HepG2 (cell line): ENCODE measurements around the gene SH2D5. TPM values are rescaled to one million over a fixed set of nuclear protein-coding genes. Genes with fewer than 3 reads are reported as not detected.
A peak's percentile ranks its signal among the peaks of the same experiment; 100 is the strongest.

Experiments
- ARNTL ChIP-seq: sonication (generic); formaldehyde crosslinking; IDR thresholded peaks from 2 replicates; pipeline ENCODE4 v1.4.0; 2020; ENCODE audit warnings: mild to moderate bottlenecking, missing genetic modification reagents
- GZF1 ChIP-seq: sonication (generic); formaldehyde crosslinking; IDR thresholded peaks from 2 replicates; pipeline ENCODE4 v1.5.1; 2020; ENCODE audit warnings: mild to moderate bottlenecking, missing genetic modification reagents
- ISX ChIP-seq: sonication (generic); formaldehyde crosslinking; conservative IDR thresholded peaks from 2 replicates; pipeline ENCODE4 v1.5.0; 2020; ENCODE audit warnings: missing genetic modification reagents
- JUND ChIP-seq: sonication (generic); formaldehyde crosslinking; IDR thresholded peaks from 2 replicates; pipeline ENCODE4 v1.8.0; 2022; ENCODE audit warnings: mild to moderate bottlenecking, missing genetic modification reagents
- MIER2 ChIP-seq: IDR thresholded peaks from 2 replicates; pipeline ENCODE4 v1.6.1; 2016; ENCODE audit warnings: missing biosample characterization, missing genetic modification reagents
- MYC ChIP-seq: sonication (generic); formaldehyde crosslinking; IDR thresholded peaks from 2 replicates; pipeline ENCODE4 v1.9.0; 2021; ENCODE audit warnings: missing genetic modification reagents, borderline replicate concordance
- SALL1 ChIP-seq: sonication (generic); formaldehyde crosslinking; IDR thresholded peaks from 2 replicates; pipeline ENCODE4 v1.8.0; 2022; ENCODE audit warnings: mild to moderate bottlenecking, missing genetic modification reagents
- SAP130 ChIP-seq: IDR thresholded peaks from 2 replicates; pipeline ENCODE4 v1.6.1; 2016; ENCODE audit warnings: low read depth
- TCF7L2 ChIP-seq: IDR thresholded peaks from 2 replicates; pipeline ENCODE4 v1.6.1; 2011; ENCODE audit warnings: mild to moderate bottlenecking, low read depth, low read length, moderate library complexity
- ZFX ChIP-seq: sonication (generic); formaldehyde crosslinking; IDR thresholded peaks from 2 replicates; pipeline ENCODE4 v1.4.0; 2020; ENCODE audit warnings: mild to moderate bottlenecking, low read depth, missing genetic modification reagents, moderate library complexity
- ZNF225 ChIP-seq: sonication (generic); formaldehyde crosslinking; IDR thresholded peaks from 2 replicates; pipeline ENCODE4 v1.4.0; 2020; ENCODE audit warnings: mild to moderate bottlenecking, missing genetic modification reagents
- ZNF234 ChIP-seq: sonication (generic); formaldehyde crosslinking; conservative IDR thresholded peaks from 2 replicates; pipeline ENCODE4 v1.5.1; 2020; ENCODE audit warnings: mild to moderate bottlenecking, missing genetic modification reagents
- ZNF703 ChIP-seq: sonication (generic); formaldehyde crosslinking; IDR thresholded peaks from 2 replicates; pipeline ENCODE4 v1.5.1; 2020; ENCODE audit warnings: missing genetic modification reagents, mild to moderate bottlenecking, moderate library complexity, borderline replicate concordance
- ZNF776 ChIP-seq: sonication (generic); formaldehyde crosslinking; IDR thresholded peaks from 2 replicates; pipeline ENCODE4 v1.4.0; 2020; ENCODE audit warnings: mild to moderate bottlenecking, missing genetic modification reagents
- ZNF777 ChIP-seq: sonication (generic); formaldehyde crosslinking; IDR thresholded peaks from 2 replicates; pipeline ENCODE4 v1.4.0; 2020; ENCODE audit warnings: missing genetic modification reagents
- polyA plus RNA-seq, 8 experiments: library from polyadenylated mRNA; depleted of rRNA in 3 of 8; stranded (reverse) in 7 of 8; unstranded in 1 of 8; fragments of >200 nt; fragmentation: Illumina TruSeq in 4 of 8; extraction: Trizol in 4 of 8; gene quantifications; 2 replicates each; pipeline versions ENCODE4 v1.2.1 to v1.2.3, GENCODE V29; 2011 to 2016; ENCODE audit warnings: low read depth in 4 of 8, missing spikeins in 1 of 8, mixed read lengths in 1 of 8; ENCODE audit not compliant: insufficient read depth in 1 of 8
- total RNA-seq, 5 experiments: library from RNA; depleted of rRNA; stranded (reverse); fragments of >200 nt; fragmentation: Illumina TruSeq; extraction: Trizol; gene quantifications; 2 replicates each; pipeline ENCODE4 v1.2.3, GENCODE V29; 2016; ENCODE audit warnings: low read depth in 1 of 5
- TF ChIP-seq, protein P1 (sequence below): sonication (generic); formaldehyde crosslinking; IDR thresholded peaks from 2 replicates; pipeline ENCODE4 v1.5.0; 2020; ENCODE audit warnings: mild to moderate bottlenecking, missing genetic modification reagents, borderline replicate concordance
- TF ChIP-seq, protein P2 (sequence below): IDR thresholded peaks from 2 replicates; pipeline ENCODE4 v1.6.1; 2016; ENCODE audit warnings: missing compliant biosample characterization, missing genetic modification reagents, borderline replicate concordance
- TF ChIP-seq, protein P3 (sequence below): sonication (generic); formaldehyde crosslinking; IDR thresholded peaks from 2 replicates; pipeline ENCODE4 v1.9.0; 2022; ENCODE audit warnings: missing genetic modification reagents, mild to moderate bottlenecking, borderline replicate concordance
- TF ChIP-seq, protein P4 (sequence below): sonication (generic); formaldehyde crosslinking; IDR thresholded peaks from 2 replicates; pipeline ENCODE4 v1.4.0; 2020; ENCODE audit warnings: missing genetic modification reagents

The SH2D5 gene
- total and polyA plus RNA-seq, 2 of the 13 experiments (the other 11 are each of a cell fraction or from before 2014, with no cell fraction given), result 1.2 to 3.4 TPM

DNA sequence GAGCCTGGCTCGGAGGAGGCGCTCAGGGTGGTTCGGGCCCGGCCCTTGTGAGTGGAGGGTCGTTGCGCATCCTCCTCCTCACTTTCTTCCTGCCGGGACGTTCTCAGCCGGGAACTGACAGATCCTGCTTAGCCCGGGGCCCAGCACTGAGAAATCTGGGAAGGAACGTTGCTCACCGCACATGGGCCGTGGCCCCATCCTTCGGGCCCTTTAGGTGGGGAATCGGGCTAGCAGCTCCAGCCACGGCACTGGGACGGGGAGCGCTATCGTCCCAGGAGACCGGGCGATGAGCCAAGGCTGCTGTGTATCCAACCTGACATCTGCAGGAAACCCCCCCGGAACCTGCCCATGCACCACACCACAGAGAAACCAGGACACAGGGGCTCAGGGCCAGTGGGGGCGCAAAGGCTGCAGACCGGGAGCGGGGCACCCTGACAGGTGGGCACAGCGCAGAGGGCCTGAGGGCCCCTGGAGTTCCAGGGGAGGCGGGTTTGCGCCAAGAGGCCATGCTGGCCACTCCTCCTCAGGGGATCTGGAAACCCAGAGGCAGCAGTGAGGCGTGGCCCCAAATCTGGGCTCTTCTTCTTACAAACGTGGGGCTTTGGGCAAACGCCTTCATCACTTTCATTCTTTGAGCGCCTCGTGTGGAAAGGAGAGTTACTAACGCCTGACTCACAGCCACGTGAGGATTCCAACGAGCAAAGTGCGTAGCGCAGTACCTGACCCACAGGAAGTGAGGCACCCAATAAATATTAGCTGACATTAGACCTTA, at the start of gene SH2D5 (continued):
- TF ChIP-seq, protein P1, sequence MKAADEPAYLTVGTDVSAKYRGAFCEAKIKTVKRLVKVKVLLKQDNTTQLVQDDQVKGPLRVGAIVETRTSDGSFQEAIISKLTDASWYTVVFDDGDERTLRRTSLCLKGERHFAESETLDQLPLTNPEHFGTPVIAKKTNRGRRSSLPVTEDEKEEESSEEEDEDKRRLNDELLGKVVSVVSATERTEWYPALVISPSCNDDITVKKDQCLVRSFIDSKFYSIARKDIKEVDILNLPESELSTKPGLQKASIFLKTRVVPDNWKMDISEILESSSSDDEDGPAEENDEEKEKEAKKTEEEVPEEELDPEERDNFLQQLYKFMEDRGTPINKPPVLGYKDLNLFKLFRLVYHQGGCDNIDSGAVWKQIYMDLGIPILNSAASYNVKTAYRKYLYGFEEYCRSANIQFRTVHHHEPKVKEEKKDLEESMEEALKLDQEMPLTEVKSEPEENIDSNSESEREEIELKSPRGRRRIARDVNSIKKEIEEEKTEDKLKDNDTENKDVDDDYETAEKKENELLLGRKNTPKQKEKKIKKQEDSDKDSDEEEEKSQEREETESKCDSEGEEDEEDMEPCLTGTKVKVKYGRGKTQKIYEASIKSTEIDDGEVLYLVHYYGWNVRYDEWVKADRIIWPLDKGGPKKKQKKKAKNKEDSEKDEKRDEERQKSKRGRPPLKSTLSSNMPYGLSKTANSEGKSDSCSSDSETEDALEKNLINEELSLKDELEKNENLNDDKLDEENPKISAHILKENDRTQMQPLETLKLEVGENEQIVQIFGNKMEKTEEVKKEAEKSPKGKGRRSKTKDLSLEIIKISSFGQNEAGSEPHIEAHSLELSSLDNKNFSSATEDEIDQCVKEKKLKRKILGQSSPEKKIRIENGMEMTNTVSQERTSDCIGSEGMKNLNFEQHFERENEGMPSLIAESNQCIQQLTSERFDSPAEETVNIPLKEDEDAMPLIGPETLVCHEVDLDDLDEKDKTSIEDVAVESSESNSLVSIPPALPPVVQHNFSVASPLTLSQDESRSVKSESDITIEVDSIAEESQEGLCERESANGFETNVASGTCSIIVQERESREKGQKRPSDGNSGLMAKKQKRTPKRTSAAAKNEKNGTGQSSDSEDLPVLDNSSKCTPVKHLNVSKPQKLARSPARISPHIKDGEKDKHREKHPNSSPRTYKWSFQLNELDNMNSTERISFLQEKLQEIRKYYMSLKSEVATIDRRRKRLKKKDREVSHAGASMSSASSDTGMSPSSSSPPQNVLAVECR (CRISPR knock-in tag), result peak; percentile 48
- no peak for TF ChIP-seq TCF7L2
- TF ChIP-seq, protein P2, sequence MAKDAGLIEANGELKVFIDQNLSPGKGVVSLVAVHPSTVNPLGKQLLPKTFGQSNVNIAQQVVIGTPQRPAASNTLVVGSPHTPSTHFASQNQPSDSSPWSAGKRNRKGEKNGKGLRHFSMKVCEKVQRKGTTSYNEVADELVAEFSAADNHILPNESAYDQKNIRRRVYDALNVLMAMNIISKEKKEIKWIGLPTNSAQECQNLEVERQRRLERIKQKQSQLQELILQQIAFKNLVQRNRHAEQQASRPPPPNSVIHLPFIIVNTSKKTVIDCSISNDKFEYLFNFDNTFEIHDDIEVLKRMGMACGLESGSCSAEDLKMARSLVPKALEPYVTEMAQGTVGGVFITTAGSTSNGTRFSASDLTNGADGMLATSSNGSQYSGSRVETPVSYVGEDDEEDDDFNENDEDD (CRISPR knock-in tag), result peak; percentile 82; the same call in 1 of the 2 replicates
- TF ChIP-seq MYC (CRISPR knock-in tag), result peak; percentile 79; the same call in 1 of the 2 replicates
- TF ChIP-seq ZNF703 (CRISPR knock-in tag), result peak; percentile 17; the same call in 1 of the 2 replicates
- TF ChIP-seq ZNF776 (CRISPR knock-in tag), result 0 out of 2 replicates have a peak, but pooled peaks have one; percentile 32
- TF ChIP-seq ZNF777 (CRISPR knock-in tag), result peak; percentile 48; the same call in 1 of the 2 replicates
- TF ChIP-seq ZNF234 (CRISPR knock-in tag), result no peak
- no peak for TF ChIP-seq ISX (CRISPR knock-in tag)
- TF ChIP-seq GZF1 (CRISPR knock-in tag), result peak; percentile 77; the same call in 1 of the 2 replicates
- peak; percentile 86 for TF ChIP-seq SAP130 (CRISPR knock-in tag)
- TF ChIP-seq ZFX, result peak; percentile 47; the same call in 1 of the 2 replicates
- peak; percentile 92 for TF ChIP-seq ARNTL
- TF ChIP-seq, protein P3, sequence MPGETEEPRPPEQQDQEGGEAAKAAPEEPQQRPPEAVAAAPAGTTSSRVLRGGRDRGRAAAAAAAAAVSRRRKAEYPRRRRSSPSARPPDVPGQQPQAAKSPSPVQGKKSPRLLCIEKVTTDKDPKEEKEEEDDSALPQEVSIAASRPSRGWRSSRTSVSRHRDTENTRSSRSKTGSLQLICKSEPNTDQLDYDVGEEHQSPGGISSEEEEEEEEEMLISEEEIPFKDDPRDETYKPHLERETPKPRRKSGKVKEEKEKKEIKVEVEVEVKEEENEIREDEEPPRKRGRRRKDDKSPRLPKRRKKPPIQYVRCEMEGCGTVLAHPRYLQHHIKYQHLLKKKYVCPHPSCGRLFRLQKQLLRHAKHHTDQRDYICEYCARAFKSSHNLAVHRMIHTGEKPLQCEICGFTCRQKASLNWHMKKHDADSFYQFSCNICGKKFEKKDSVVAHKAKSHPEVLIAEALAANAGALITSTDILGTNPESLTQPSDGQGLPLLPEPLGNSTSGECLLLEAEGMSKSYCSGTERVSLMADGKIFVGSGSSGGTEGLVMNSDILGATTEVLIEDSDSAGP (CRISPR knock-in tag), result peak; percentile 73; the same call in 1 of the 2 replicates
- TF ChIP-seq MIER2 (CRISPR knock-in tag), result no peak
- TF ChIP-seq JUND (CRISPR knock-in tag), result 0 out of 2 replicates have a peak, but pooled peaks have one; percentile 37
- peak; percentile 80 for TF ChIP-seq SALL1 (CRISPR knock-in tag)
- no peak for TF ChIP-seq ZNF225 (CRISPR knock-in tag)
- TF ChIP-seq, protein P4, sequence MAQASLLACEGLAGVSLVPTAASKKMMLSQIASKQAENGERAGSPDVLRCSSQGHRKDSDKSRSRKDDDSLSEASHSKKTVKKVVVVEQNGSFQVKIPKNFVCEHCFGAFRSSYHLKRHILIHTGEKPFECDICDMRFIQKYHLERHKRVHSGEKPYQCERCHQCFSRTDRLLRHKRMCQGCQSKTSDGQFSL (CRISPR knock-in tag), result no peak
